ENCODE results near the gene GNAQ. TPM values are rescaled to one million over a fixed set of nuclear protein-coding genes. Genes with fewer than 3 reads are reported as not detected.

Gene GNAQ
- total RNA-seq, 1 experiment from 2014 or later, result 28.7 TPM

- TF ChIP-seq ELF1 (IDR thresholded peaks at IDR 0.05; ENCODE audit: borderline replicate concordance, low read depth) (no peak), CBX3 (IDR thresholded peaks at IDR 0.05; ENCODE audit: low read depth) (no peak), EZH2phosphoT487 (IDR thresholded peaks at IDR 0.05; ENCODE audit: borderline replicate concordance) (no peak), ZFX (IDR thresholded peaks at IDR 0.05) (no peak), RAD21 (IDR thresholded peaks at IDR 0.05; ENCODE audit: low read depth) (no peak), SIN3A (IDR thresholded peaks at IDR 0.05; ENCODE audit: low read depth) (no peak), SRF (IDR thresholded peaks at IDR 0.05; ENCODE audit: low read depth) (no peak), EZH2 (IDR thresholded peaks at IDR 0.05) (no peak), FOSL1 (IDR thresholded peaks at IDR 0.05; ENCODE audit: low read depth) (no peak), POLR2AphosphoS5 (IDR thresholded peaks at IDR 0.05; ENCODE audit: low read depth, low read length) (no peak)
- TF ChIP-seq, protein P1, sequence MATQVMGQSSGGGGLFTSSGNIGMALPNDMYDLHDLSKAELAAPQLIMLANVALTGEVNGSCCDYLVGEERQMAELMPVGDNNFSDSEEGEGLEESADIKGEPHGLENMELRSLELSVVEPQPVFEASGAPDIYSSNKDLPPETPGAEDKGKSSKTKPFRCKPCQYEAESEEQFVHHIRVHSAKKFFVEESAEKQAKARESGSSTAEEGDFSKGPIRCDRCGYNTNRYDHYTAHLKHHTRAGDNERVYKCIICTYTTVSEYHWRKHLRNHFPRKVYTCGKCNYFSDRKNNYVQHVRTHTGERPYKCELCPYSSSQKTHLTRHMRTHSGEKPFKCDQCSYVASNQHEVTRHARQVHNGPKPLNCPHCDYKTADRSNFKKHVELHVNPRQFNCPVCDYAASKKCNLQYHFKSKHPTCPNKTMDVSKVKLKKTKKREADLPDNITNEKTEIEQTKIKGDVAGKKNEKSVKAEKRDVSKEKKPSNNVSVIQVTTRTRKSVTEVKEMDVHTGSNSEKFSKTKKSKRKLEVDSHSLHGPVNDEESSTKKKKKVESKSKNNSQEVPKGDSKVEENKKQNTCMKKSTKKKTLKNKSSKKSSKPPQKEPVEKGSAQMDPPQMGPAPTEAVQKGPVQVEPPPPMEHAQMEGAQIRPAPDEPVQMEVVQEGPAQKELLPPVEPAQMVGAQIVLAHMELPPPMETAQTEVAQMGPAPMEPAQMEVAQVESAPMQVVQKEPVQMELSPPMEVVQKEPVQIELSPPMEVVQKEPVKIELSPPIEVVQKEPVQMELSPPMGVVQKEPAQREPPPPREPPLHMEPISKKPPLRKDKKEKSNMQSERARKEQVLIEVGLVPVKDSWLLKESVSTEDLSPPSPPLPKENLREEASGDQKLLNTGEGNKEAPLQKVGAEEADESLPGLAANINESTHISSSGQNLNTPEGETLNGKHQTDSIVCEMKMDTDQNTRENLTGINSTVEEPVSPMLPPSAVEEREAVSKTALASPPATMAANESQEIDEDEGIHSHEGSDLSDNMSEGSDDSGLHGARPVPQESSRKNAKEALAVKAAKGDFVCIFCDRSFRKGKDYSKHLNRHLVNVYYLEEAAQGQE (IDR thresholded peaks at IDR 0.05; ENCODE audit: low read depth), result no peak
- TF ChIP-seq, protein P2, sequence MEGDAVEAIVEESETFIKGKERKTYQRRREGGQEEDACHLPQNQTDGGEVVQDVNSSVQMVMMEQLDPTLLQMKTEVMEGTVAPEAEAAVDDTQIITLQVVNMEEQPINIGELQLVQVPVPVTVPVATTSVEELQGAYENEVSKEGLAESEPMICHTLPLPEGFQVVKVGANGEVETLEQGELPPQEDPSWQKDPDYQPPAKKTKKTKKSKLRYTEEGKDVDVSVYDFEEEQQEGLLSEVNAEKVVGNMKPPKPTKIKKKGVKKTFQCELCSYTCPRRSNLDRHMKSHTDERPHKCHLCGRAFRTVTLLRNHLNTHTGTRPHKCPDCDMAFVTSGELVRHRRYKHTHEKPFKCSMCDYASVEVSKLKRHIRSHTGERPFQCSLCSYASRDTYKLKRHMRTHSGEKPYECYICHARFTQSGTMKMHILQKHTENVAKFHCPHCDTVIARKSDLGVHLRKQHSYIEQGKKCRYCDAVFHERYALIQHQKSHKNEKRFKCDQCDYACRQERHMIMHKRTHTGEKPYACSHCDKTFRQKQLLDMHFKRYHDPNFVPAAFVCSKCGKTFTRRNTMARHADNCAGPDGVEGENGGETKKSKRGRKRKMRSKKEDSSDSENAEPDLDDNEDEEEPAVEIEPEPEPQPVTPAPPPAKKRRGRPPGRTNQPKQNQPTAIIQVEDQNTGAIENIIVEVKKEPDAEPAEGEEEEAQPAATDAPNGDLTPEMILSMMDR (IDR thresholded peaks at IDR 0.05 in 2 of 3, conservative IDR thresholded peaks at IDR 0.05 in 1 of 3; ENCODE audit: borderline replicate concordance in 1 of 3, insufficient read depth in 1 of 3, low read depth in 2 of 3, low read length in 2 of 3), result no peak
- POLR2A ChIA-PET, result no interaction called here
- H3K9me3 ChIP-seq (ENCODE audit: control insufficient read depth in 1 of 2, insufficient read depth in 1 of 2, low read depth in 1 of 2, low read length in 2 of 2), result no peaks in the 10 kb centered on the region
- BruUV-seq (replicated peaks), result no TSS peak
- H3K9ac ChIP-seq (ENCODE audit: low read length), result no peak overlapping the region
- CTCF ChIA-PET, result no interaction called here
- intact Hi-C loops (cut with micrococcal nuclease), result no loop called here
- no peak overlapping the region for H3K4me2 ChIP-seq (ENCODE audit: low read length)
- H3K27ac ChIP-seq (ENCODE audit: low read depth, low read length), result no peak overlapping the region
- H3K36me3 ChIP-seq (ENCODE audit: control insufficient read depth in 1 of 2, insufficient read depth in 2 of 2, low read length in 2 of 2), result no peaks in the 10 kb centered on the region
- RAD21 ChIA-PET (ENCODE audit: low non-redundant PET in 1 of 2, low total read pairs in 2 of 2, uncharacterized antibody in 2 of 2, unreplicated experiment in 2 of 2), result no interaction called here
- H2AFZ ChIP-seq (ENCODE audit: low read depth, low read length, poor library complexity, severe bottlenecking), result no peak overlapping the region
- no peak overlapping the region for H3K4me3 ChIP-seq (replicated peaks in 1 of 2; ENCODE audit: low read depth in 1 of 2, low read length in 2 of 2)
- DNase-seq (ENCODE audit: low read depth, low spot score), result no peak
- no peak for ATAC-seq
- H4K20me1 ChIP-seq (ENCODE audit: insufficient read depth), result no peaks in the 10 kb centered on the region
- peaks cover 23% of the 10 kb centered on the region for H3K79me2 ChIP-seq (ENCODE audit: insufficient read depth, low read length)
- H3K27me3 ChIP-seq (ENCODE audit: insufficient read depth, low read length), result no peaks in the 10 kb centered on the region
- no peaks in the 10 kb centered on the region for H3K9me2 ChIP-seq (ENCODE audit: insufficient read depth)
- peaks cover 0 to 5% of the 10 kb centered on the region in 2 experiments; a peak in 1 of 4 replicates for H3K4me1 ChIP-seq (ENCODE audit: control insufficient read depth in 1 of 2, insufficient read depth in 2 of 2, low read length in 2 of 2)
Observed at GRCh38 chr9:78006734-78007133, 24.9 kb downstream of the GNAQ start.
